DND-41 (cell line): Measurements from ENCODE around the gene TRMT2B.

ENCODE experiments used
- EZH2 ChIP-seq: IDR thresholded peaks from 3 replicates; pipeline ENCODE4 v1.6.1; 2012; ENCODE audit warnings: borderline replicate concordance, low read depth, mild to moderate bottlenecking, moderate library complexity, low read length, inconsistent platforms; ENCODE audit not compliant: severe bottlenecking
- TF ChIP-seq, protein P1 (sequence below): IDR thresholded peaks from 2 replicates; pipeline ENCODE4 v1.5.1; 2012; ENCODE audit warnings: borderline replicate concordance, low read length, moderate library complexity, mild to moderate bottlenecking; ENCODE audit not compliant: poor library complexity, severe bottlenecking; ENCODE audit errors: extremely low read depth

DNA sequence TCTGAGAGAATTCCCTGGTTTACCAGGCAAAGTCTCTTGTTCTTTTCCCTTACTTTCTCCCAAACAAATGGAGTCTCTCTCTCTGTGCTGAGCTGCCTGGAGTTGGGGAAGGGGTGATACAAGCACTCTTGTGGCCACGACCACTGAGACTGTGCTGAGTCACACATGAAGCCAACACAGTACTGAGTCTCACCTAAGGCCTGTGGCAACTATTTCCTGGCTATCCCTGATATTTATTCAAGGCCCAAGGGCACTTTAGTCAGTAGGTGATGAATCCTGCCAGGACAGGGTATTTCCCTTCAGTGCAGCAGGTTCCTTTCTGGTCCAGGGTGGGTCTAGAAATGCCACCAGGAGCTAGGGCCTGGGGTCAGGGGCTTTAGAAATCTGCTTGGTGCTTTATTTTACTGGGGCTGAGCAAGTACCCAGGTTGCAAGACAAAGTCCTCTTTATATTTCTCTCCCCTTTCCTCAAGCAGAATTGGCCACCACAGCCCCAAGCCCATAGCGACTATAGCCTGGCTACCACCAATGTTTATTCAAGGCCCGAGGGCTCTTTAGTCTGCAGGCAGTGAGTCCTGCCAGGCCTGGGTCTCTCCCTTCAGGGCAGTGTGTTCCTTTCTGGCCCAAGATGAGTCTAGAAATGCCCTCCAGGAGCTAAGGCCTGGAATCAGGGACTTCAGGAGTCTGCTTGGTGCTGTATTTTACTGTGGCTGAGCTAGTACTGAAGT, 71.9 kb downstream of the TRMT2B start:
- TF ChIP-seq, protein P1, sequence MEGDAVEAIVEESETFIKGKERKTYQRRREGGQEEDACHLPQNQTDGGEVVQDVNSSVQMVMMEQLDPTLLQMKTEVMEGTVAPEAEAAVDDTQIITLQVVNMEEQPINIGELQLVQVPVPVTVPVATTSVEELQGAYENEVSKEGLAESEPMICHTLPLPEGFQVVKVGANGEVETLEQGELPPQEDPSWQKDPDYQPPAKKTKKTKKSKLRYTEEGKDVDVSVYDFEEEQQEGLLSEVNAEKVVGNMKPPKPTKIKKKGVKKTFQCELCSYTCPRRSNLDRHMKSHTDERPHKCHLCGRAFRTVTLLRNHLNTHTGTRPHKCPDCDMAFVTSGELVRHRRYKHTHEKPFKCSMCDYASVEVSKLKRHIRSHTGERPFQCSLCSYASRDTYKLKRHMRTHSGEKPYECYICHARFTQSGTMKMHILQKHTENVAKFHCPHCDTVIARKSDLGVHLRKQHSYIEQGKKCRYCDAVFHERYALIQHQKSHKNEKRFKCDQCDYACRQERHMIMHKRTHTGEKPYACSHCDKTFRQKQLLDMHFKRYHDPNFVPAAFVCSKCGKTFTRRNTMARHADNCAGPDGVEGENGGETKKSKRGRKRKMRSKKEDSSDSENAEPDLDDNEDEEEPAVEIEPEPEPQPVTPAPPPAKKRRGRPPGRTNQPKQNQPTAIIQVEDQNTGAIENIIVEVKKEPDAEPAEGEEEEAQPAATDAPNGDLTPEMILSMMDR, result no peak
- no peak for TF ChIP-seq EZH2
